ENCODE data around the gene ARHGEF16.

The ARHGEF16 gene

DNA sequence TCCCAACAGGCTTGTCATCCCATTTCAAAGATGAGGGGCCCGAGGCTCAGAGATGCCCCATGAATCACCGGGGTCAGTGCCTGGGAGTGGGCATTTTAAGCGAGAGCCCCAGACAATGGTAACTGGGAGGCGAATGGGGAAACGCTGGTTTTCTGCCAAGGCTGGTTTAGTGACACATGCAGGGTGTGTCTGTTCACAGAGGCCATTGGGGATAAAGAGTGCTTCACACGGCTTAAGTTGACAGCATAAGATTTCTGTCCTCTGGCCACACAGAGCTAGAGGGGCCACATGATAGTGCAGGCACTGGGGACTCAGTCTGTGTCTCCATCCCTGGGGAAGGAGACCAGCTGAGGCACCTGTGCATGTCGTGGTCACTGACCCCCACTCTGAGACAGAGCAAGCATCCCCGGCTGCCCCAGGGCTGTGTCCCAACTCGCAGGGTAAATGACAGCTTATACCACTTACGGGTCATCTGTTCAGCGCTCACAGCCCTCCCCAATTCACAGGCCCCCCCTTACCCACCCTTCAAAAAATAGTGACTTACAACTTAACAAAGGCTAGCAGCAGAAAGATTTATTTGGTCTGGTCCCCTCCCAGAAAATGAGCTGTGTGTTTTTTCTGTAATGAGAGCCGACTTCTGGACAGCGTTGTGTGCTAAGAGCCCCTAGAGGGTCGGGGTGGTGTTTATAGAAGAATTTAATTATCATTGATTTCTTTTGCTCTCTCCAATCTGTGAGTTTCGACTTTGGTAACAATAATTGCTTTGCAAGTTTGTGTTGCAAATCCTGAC, 34.9 kb upstream of the ARHGEF16 start:
- in situ Hi-C loops (cut with MboI; ENCODE audit: low sequenced_read_pairs), result loop anchor here (10.0 to 25.0 kb wide), 2 partner anchors 415 to 1007 kb away; partner anchors contain the start of gene PEX10

- in situ Hi-C loops (cut with MboI; ENCODE audit: low sequenced_read_pairs), result loop anchor here (10.0 to 25.0 kb wide), 2 partner anchors 416 to 1008 kb away; partner anchors contain the start of gene PEX10
Measured at GRCh38 chr1:3420218-3420951, 34.1 kb upstream of the ARHGEF16 start.

DNA sequence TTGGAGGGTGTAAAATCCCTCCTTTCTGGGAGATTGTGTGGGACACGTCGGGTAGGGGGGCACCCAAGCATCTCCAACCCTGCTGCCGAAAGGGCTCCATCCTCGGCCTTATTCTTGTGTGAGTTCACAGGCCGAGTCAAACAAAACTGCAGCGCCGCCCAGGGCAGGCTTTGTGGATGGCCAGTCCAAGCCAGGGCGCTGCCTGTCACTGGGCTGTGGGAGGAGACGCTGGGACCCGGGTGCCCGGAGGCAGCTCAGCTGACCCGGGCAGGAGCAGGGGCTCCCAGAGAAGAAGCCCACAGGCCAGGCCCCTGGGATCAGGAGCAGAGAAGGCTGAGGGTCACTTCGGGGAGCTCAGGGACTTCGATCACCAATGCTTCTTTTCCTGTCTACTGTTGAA, 31.8 kb upstream of the ARHGEF16 start:
- in situ Hi-C loops (cut with MboI; ENCODE audit: low sequenced_read_pairs), result loop anchor here (10.0 to 25.0 kb wide), 2 partner anchors 418 to 1010 kb away; partner anchors contain the start of gene PEX10

- in situ Hi-C loops (cut with MboI; ENCODE audit: low sequenced_read_pairs), result loop anchor here (10.0 to 25.0 kb wide), 2 partner anchors 419 to 1011 kb away; partner anchors contain the start of gene PEX10
Measured at GRCh38 chr1:3423245-3423829, 31.1 kb upstream of the ARHGEF16 start.

DNA sequence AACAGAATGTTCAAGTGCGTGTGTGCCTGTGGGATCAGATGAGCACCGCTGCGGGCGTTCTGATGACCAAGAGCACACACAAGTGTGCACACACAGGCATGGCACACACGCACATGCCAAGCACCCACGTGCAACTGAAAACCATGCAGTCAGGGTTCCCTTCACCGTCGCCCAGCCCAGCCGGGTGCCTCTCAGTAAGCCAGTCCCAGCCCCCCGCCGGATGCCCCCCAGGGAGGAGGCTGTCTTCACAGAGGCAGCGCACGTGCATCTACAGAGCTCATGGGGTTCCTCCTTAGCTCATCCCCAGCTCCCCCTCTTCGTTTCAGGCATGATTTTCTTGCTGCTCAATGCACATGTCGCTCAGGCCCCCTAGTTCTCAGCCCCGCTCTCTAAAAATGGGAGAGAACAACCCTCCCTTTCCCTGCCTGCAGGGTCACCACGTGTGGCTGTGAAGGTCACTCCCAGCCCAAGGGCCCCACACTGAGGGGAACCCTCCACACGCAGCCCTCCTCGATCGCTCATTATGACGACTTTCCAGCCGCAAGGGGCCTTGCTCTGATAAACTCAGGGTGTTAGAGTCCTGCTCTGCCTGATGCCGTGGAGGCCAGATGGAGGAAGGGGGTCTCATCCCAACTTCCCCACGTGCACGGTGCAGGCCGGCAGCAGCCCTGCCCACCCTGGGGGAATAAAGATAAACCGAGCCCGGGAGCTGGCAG, 30.4 kb upstream of the ARHGEF16 start:
- in situ Hi-C loops (cut with MboI; ENCODE audit: low sequenced_read_pairs), result loop anchor here (10.0 to 25.0 kb wide), 2 partner anchors 419 to 1012 kb away; partner anchors contain the start of gene PEX10

DNA sequence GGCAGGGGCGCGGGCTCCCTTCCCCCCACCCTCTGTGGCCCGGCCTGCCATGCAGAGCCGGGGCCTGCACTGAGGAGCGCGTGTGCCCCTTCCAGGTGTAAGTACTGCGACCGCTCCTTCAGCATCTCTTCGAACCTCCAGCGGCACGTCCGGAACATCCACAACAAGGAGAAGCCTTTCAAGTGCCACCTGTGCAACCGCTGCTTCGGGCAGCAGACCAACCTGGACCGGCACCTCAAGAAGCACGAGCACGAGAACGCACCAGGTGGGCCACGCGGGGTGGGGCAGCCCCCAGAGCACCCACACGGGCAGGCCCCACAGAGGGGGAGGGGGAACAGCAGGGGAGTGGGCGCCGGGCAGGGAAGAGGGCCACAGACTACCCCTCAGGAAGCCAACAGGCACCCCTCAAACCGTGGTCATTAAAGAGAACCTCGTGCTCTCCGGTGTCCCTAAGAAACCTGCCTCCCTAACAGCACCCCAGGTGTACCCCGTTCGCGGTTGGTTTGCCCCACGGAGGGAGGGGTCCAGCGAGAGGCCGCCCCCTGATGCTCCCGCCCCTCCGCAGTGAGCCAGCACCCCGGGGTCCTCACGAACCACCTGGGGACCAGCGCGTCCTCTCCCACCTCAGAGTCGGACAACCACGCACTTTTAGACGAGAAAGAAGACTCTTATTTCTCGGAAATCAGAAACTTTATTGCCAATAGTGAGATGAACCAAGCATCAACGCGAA, 28.8 kb upstream of the ARHGEF16 start:
- in situ Hi-C loops (cut with MboI; ENCODE audit: low sequenced_read_pairs), result loop anchor here (10.0 kb wide), 1 partner anchor 421 kb away; no protein-coding TSS in a partner anchor

DNA sequence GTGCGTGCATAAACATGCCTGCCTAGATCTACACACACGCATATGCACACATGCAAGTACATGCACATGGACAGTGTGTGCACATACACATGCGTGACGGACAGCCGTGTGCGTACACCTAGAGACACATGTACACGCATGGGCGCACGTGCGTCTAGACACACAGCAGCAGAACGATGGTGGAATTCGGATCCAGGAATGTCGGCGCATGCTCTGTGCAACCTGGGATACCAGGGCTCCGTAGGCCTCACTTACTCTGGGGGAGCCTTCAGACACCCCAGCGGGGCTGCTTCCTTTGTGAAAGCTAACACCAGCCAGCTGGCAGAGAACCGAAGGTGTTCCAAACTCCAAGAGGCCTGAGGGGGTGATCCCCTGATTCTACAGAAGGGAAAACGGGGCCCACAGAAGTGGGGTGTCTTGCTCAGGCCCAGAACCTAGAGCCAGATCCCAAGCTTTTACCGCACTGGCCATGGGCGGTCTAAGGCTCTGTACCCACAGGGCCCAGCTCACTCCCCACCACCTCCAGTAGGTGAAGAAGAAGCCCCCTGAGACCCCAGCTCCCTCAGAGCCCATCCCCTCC, 27.4 kb upstream of the ARHGEF16 start:
- in situ Hi-C loops (cut with MboI; ENCODE audit: low sequenced_read_pairs), result loop anchor here (10.0 kb wide), 1 partner anchor 422 kb away; no protein-coding TSS in a partner anchor

DNA sequence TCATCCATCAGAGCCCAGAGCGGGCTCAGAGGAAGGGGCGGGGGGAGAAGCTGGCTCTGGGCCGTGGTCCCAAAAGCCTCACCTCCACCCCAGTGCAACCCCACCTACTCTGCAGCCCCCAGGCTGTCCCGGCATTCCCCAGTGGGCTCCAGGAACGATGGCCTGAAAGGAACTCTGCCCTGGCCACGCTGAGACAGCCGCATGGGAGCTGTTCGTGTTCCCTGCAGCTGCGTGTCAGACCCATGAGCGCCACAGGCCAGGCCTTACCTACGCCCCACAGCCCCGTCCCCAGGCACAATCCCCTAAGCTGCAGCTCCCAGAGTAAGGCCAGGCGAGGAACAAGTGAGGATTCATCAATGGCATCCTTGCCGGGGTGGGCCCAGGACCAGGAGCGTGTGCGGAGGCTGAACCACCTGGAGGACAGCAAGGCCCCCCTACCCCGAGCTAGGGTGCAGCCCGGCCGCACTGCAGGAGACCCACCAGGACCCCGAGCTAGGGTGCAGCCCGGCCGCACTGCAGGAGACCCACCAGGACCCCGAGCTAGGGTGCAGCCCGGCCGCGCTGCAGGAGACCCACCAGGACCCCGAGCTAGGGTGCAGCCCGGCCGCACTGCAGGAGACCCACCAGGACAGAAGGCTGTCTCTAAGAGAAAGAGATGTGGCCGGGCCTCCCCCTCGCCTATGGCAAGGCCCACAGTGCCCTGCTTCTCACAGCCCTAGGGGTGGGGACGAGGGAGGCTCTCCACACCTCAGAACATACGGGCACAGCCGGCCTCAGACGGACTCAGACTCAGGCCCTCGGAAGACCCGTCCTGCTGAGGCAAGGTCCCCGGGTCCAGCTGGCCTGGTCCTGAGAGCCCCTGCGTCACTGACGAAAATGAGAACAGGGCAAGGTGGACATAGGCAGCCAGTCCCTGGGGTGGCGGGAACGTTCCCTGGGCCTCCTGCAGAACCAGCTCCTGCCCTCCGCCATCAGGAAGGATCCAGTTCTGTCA, 26.5 kb upstream of the ARHGEF16 start:
- in situ Hi-C loops (cut with MboI; ENCODE audit: low sequenced_read_pairs), result loop anchor here (10.0 kb wide), 1 partner anchor 423 kb away; no protein-coding TSS in a partner anchor

- in situ Hi-C loops (cut with MboI; ENCODE audit: low sequenced_read_pairs), result loop anchor here (10.0 kb wide), 1 partner anchor 424 kb away; no protein-coding TSS in a partner anchor
Measured at GRCh38 chr1:3428899-3429298, 25.6 kb upstream of the ARHGEF16 start.

GRCh38 chr1:3429320-3429719, 25.1 kb upstream of the ARHGEF16 start:
- in situ Hi-C loops (cut with MboI; ENCODE audit: low sequenced_read_pairs), result loop anchor here (10.0 kb wide), 1 partner anchor 425 kb away; no protein-coding TSS in a partner anchor

GRCh38 chr1:3429766-3430165, 24.7 kb upstream of the ARHGEF16 start:
- in situ Hi-C loops (cut with MboI; ENCODE audit: low sequenced_read_pairs), result loop anchor here (10.0 kb wide), 1 partner anchor 425 kb away; no protein-coding TSS in a partner anchor

DNA sequence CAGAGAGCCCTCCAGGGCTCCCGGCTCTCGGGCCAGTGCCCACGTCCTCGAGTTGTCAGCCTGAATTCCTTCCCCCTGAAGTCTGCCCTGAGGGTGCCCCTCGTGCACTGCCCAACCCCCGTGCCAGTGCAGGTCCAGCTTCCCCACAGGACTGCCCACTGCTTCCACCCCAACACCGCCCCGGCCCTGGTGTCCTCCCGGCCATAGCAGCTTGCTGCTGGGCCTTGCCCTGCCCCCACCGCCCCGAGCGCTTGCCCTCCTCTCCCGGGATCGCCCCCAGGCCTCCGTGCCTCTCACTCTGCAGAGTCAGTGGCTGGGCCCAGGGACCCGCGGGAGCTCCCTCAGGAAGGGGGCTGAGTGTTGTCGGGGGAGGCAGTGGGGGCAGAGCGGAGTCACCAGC, 24.1 kb upstream of the ARHGEF16 start:
- in situ Hi-C loops (cut with MboI; ENCODE audit: low sequenced_read_pairs), result no loop called here

DNA sequence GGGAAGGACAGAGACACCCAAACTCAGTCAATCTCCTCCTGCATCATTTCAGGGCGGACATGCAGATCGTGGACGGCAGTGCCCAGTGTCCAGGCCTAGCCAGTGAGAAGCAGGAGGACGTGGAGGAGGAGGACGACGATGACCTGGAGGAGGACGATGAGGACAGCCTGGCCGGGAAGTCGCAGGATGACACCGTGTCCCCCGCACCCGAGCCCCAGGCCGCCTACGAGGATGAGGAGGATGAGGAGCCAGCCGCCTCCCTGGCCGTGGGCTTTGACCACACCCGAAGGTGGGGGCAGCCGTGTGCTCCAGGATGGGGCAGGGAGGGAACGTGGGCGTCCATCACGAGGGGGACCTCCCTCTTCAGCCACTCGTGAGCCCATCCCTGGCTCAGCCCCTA, 23.6 kb upstream of the ARHGEF16 start:
- in situ Hi-C loops (cut with MboI; ENCODE audit: low sequenced_read_pairs), result no loop called here

- in situ Hi-C loops (cut with MboI; ENCODE audit: low sequenced_read_pairs), result no loop called here
Measured at GRCh38 chr1:3431266-3431665, 23.2 kb upstream of the ARHGEF16 start.

DNA sequence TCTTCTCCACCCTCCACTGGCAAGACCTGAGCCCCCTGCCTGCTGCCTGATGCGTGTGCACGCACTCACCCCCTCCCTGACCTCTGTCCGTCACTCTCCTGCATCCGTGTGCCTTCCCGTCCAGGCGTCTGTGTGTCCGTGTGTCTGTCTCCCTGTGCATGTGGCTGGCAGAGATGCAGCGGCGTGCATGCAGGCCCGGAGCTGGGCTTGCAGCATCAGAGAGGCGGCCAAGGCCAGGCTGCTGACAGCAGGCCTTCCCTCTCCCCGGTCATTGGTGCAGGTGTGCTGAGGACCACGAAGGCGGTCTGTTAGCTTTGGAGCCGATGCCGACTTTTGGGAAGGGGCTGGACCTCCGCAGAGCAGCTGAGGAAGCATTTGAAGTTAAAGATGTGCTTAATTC, 22.8 kb upstream of the ARHGEF16 start:
- in situ Hi-C loops (cut with MboI; ENCODE audit: low sequenced_read_pairs), result no loop called here

DNA sequence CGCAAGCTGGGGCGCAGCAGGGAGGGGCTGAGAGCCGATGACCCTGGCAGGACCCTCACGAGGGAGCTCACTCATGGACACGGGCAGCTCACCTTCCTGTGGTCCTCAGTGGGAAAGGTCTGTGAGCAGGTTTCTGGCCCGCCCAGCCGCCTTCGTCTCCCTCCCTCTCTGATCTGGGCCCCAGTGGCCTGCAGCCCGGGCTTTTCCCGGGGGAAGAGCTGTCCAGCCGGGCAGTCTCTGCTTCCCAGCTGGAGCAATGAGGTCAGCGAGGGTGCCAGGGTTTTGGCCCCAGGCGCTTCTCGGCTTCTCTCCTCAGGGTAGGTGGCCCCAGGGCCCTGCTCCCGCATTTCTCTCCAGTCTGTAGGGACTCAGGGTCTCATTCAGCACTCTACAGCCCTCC, 22.2 kb upstream of the ARHGEF16 start:
- in situ Hi-C loops (cut with MboI; ENCODE audit: low sequenced_read_pairs), result no loop called here

DNA sequence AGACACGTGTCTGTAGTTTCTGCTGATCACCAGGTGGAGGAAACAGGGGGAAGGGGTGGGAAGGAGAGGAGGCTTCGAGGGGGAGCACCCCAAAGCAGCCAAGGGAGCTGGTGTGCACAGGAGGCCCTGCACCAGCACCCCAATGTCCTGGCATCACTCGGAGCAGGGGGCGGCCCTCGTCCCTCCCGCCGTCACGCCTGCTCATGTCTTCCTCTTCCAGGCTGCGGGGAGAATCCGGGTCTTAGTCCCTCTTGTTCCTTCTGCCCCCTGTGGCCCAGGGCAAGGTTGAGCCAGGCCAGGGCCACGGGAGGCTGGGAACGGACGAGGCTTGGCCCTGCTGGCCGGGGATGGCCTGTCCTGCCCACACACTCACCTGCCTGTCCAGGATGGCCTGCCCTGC, 21.4 kb upstream of the ARHGEF16 start:
- in situ Hi-C loops (cut with MboI; ENCODE audit: low sequenced_read_pairs), result no loop called here

Measured in HL-60/S4 treated with retinoic acid at 250 ng/mL for 4 days and 3 days (cell line).